GM10847 (cell line): ENCODE measurements around the gene ZSWIM4.

ENCODE experiments used
- POLR2A ChIP-seq: IDR thresholded peaks from 2 replicates; pipeline ENCODE4 v1.6.1; 2011; ENCODE audit not compliant: insufficient read length; ENCODE audit errors: extremely low read depth

ZSWIM4 gene

GRCh38 chr19:13848340-13848677, 53.1 kb downstream of the ZSWIM4 start:
- no peak for TF ChIP-seq POLR2A

- TF ChIP-seq POLR2A, result no peak
Observed at GRCh38 chr19:13848798-13849676, 53.8 kb downstream of the ZSWIM4 start.

GRCh38 chr19:13849991-13850909, 55.0 kb downstream of the ZSWIM4 start:
- no peak for TF ChIP-seq POLR2A

GRCh38 chr19:13850910-13851733, 55.9 kb downstream of the ZSWIM4 start:
- TF ChIP-seq POLR2A, result no peak

GRCh38 chr19:13856497-13856896, 61.3 kb downstream of the ZSWIM4 start:
- TF ChIP-seq POLR2A, result no peak

GRCh38 chr19:13859361-13859880, 64.2 kb downstream of the ZSWIM4 start:
- TF ChIP-seq POLR2A, result no peak

- TF ChIP-seq POLR2A, result no peak
Observed at GRCh38 chr19:13860679-13861391, 65.6 kb downstream of the ZSWIM4 start.

GRCh38 chr19:13861392-13861713, 66.1 kb downstream of the ZSWIM4 start:
- TF ChIP-seq POLR2A, result no peak

GRCh38 chr19:13861714-13862531, 66.7 kb downstream of the ZSWIM4 start:
- peak; percentile 41 for TF ChIP-seq POLR2A

GRCh38 chr19:13864046-13864666, 68.9 kb downstream of the ZSWIM4 start:
- no peak for TF ChIP-seq POLR2A

GRCh38 chr19:13864667-13865570, 69.7 kb downstream of the ZSWIM4 start:
- TF ChIP-seq POLR2A, result no peak
